GM19452 (cell line): ENCODE results near the gene IL24.

Experiments used
- ATAC-seq: cut with Tn5 transposase; IDR thresholded peaks from one replicate; pipeline ENCODE4 v1.9.1; 2021; ENCODE audit not compliant: unreplicated experiment

Gene IL24

GRCh38 chr1:206949641-206950040, 52.4 kb downstream of the IL24 start:
- ATAC-seq = no peak

- ATAC-seq = peak; percentile 58
These were observed 54.3 kb downstream of the IL24 start for GRCh38 chr1:206951318-206952100.

GRCh38 chr1:206952171-206952570, 54.9 kb downstream of the IL24 start:
- no peak for ATAC-seq

- no peak for ATAC-seq
These were observed 55.9 kb downstream of the IL24 start for GRCh38 chr1:206953126-206953525.

- no peak for ATAC-seq
These were observed 56.4 kb downstream of the IL24 start for GRCh38 chr1:206953626-206954025.
